Inflammatory macrophage treated with lipopolysaccharide for 4 hours (primary cell): Measurements from ENCODE around the gene GRP.
"Not testable (repeated sequence)": the region's sequence is repeated elsewhere in the genome, so short reads cannot be mapped to it uniquely, and the experiment has no call there.

ENCODE experiments used
- DNase-seq: peaks from one replicate; pipeline ENCODE4 v3.0.0-alpha.2; 2020

GRP gene

GRCh38 chr18:59229701-59230443 lies 9.9 kb downstream of the GRP start:
- DNase-seq, result no peak

- DNase-seq, result no peak
Observed at GRCh38 chr18:59231114-59231513, 11.2 kb downstream of the GRP start.

GRCh38 chr18:59231877-59232276 lies 11.9 kb downstream of the GRP start:
- no peak for DNase-seq

- DNase-seq, result no peak
Observed at GRCh38 chr18:59232309-59233016, 12.5 kb downstream of the GRP start.

DNA sequence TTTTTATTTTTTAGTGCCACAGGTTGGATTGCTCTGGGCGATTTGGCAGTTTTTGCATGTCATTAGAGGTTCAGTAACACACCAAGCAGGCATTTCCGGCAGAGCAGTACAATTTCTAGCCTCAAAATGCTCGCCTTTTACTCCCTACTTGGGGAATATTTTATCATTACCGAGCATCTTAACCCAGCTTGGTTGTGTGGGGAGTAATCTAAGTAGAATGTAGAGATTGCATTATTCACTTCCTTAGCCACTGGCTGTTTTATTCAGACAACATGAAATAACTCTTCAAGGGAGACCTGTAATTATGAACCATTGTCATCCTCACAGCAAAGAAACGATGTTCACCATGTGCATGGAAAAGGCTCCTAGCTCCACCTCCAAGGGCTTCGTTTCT lies 13.1 kb downstream of the GRP start:
- DNase-seq, result no peak

GRCh38 chr18:59238385-59238784 lies 18.4 kb downstream of the GRP start:
- DNase-seq, result no peak

DNA sequence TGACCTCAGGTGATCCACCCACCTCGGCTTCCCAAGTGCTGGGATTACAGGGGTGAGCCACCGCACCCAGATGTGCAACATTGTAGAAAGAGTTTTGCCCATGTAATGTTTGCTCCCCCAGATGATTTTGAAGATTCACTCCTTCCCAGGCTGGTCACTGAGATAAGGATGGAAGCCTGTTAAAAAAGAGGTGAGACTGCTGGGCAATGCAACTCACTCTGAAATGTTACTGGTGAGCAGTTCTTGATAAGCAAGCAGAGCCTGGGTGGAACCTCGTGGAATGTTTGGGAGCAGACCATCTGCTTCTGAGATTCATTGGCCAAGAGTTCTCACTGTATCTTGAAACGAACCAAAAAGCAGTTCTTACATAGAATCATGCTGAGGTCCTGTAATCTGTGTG lies 19.7 kb downstream of the GRP start:
- no peak for DNase-seq

- no peak for DNase-seq
Observed at GRCh38 chr18:59242906-59243305, 22.9 kb downstream of the GRP start.

GRCh38 chr18:59246796-59247195 lies 26.8 kb downstream of the GRP start:
- no peak for DNase-seq

- DNase-seq, result peak; percentile 49
Observed at GRCh38 chr18:59249199-59249774, 29.3 kb downstream of the GRP start.

- not testable (repeated sequence) for DNase-seq
Observed at GRCh38 chr18:59255491-59255890, 35.5 kb downstream of the GRP start.

- DNase-seq, result not testable (repeated sequence)
Observed at GRCh38 chr18:59261842-59262241, 41.9 kb downstream of the GRP start.

GRCh38 chr18:59262243-59262642 lies 42.3 kb downstream of the GRP start:
- not testable (repeated sequence) for DNase-seq

DNA sequence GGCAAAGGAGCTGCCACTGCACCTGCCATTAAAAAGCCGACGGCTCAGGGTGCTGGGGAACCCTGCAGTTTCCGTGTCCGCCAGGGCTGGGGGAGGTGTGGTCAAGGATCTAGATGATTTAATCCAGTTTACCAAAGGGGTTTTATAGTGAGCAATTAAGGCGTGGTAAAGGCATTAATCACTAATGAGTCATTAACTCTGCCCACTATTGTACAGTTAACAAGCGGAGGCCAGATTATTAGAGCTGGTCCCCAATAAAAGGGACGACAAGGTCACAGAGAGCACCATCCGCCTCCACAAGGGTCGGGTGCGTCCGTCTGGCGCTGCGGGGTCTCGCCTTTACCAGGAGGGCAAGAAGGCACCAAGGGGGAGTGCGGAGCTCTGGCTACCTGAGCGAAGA lies 43.7 kb downstream of the GRP start:
- no peak for DNase-seq

DNA sequence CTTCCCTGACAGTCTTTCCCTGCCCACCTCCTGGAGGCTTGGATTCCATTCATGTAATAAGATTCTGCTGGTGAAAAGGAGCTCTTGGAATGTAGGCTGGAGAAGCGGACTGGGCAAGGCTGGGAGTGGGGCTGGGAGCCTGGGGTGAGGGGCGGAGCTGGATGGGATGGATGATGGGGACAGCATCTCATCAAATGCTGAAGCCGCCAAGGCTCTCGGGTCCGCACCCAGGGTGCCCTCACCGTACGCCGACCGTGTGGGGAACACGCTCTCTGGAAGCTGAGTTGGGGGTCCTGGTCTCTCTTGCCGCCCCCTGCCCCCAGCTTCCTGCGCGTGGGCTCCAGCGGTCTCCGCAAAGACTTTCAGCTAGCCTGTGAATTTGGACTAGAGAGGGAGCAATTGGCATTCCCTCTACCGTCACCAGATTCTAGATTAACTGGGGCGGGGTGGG lies 44.2 kb downstream of the GRP start:
- DNase-seq, result no peak

DNA sequence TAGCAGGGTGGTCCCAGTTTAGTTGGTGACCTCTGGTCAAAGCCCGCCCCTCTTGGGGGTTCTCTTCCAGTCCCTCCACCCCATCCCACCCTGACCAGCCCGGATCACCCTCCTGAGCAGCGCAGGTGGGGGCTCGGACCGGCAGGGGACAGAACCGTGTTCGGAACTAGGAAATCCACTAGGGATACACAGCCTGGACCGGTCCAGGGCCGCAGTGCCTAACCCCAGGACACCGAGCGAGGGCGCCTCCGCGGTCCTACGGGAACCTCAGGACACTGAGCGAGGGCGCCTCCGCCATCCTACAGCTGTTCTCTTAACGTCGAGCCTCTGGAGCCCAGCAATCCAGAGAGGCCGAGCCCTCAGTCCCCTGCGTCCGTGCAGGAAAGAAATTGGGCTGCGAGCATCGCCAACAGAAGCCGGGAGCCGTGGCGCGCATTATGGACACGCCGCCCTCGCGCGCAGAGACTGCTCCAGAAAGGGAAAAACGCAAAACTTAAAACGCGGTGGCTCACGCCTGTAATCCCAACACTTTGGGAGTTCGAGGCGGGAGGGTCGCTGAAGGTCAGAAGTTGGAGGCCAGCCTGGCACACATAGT lies 44.8 kb downstream of the GRP start:
- DNase-seq, result no peak

- DNase-seq, result peak; percentile 2
Observed at GRCh38 chr18:59265246-59265973, 45.5 kb downstream of the GRP start.

DNA sequence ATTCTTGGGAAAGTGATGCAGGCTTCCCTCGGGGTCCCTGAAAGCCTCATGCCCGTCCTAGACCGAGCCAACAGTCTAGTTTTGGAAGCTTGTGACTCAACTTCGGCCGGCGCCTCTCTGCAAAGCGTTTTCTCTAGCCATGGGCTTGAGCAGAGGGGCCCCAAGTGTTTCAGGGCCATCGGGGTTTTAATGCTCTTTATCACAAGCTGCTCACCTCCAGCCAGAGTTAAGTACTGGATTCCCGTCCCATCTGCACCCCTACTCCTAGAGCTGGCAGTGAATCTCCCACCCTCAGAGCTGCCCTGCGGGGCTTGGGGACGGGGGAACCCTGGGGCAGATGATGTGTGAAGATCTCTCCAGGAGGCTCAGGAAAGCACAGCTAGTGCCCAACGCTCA lies 46.0 kb downstream of the GRP start:
- no peak for DNase-seq

DNA sequence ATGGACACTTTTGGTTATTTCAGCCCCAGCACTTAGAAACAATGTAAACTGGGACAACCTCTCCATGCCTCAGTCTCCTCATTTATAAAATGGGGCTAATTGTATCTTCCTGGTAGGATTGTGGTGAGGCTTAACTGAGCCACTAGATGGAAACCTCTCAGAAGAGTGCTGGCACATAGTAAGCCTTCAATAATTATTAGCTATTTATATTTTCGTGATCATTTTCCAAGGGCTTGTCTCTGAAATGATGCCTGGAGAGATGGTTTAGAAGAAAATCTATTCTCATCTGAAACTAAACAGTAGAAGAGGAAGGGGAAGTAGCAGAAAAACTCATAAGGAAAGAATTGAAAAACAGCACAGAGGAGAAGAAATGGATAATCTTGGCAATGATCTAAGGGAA lies 46.5 kb downstream of the GRP start:
- DNase-seq, result no peak

- DNase-seq, result no peak
Observed at GRCh38 chr18:59266886-59267502, 47.0 kb downstream of the GRP start.

DNA sequence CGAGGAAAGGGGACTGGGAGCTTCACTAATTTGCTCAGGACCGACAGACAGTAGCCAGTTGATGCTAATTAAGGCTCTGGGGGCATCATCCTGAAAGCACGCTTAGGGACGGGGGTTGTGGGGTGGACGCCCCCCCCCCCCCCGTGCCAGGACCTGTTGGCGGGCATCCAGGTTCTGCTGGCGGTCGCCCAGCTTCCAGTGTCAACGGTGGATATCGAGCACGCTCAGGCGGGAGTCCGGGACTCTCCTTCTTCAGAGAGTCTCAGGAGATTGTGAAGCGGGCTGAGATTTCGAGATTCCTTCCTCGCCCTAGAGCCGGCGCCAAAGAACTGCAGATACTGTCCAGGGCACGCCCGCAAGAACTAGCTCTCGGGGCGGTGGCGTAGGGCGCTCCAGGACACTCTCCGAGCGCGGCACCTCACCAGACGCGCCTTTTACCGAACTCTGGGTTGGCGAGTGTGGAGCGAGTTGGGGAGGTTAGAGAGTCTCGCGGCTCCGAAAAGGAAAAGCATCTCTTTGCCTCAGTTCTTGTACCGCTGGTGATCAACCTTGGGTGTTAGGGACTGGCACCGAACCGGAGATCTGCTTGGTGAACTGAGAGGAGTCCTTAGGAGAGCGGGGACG lies 47.7 kb downstream of the GRP start:
- no peak for DNase-seq

DNA sequence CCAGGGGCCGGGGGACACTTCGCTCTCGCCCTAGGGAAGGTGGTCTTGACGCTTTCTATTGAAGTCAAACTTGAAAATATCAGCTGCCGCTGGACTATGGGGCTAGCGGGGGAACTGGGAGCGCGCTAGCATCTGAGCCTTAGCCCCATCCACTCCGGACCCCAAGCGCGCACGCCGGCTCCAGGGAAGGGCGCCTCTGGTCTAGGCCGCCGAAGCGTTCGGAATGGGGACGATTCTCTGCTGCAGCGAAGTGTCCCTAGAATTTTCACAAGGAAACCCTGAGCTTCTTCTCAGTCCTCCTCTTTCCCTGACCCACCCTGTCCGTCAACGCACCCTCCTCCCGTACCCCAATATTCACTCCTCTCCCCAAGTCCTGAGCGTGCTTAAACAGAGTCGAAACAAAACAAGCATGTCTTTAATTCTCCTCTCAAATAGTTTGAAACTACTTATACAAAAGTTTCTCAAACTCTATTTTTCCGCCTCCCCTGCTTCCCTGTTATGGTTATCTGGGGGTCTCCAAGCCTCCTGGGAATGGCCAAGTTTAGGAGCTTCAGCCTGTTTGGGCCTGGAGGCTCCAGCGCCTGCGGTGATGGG lies 48.3 kb downstream of the GRP start:
- DNase-seq, result no peak
